Uterus (tissue), 2 donors: Measurements from ENCODE around the gene ZNF264.
"Not testable (repeated sequence)": the region's sequence is repeated elsewhere in the genome, so short reads cannot be mapped to it uniquely, and the experiment has no call there.

Experiments used
- CTCF ChIP-seq, 4 experiments: fragments of 200-600 bp in 2 of 4; fragments of 450-650 bp in 2 of 4; sonication (generic) in 2 of 4; IDR thresholded peaks; one replicate each; pipeline ENCODE4 v1.5.1; 2016 to 2019; ENCODE audit warnings: antibody characterized with exemption in 4 of 4, mild to moderate bottlenecking in 2 of 4, moderate library complexity in 1 of 4
- POLR2A ChIP-seq, 2 donors: fragments of 450-650 bp; IDR thresholded peaks; one replicate each; pipeline ENCODE4 v1.6.1; 2016; ENCODE audit warnings: antibody characterized with exemption in 2 of 2, mild to moderate bottlenecking in 1 of 2, moderate library complexity in 1 of 2

GRCh38 chr19:57253767-57254166, 62.5 kb downstream of the ZNF264 start:
- not testable (repeated sequence) for TF ChIP-seq CTCF, POLR2A (IDR thresholded peaks at IDR 0.05)
